HCT116 (cell line): Measurements from ENCODE around the gene ANAPC7. TPM values are rescaled to one million over a fixed set of nuclear protein-coding genes. Genes with fewer than 3 reads are reported as not detected.
"Not testable (repeated sequence)": the region's sequence is repeated elsewhere in the genome, so short reads cannot be mapped to it uniquely, and the experiment has no call there.

Experiments used
- ATAC-seq: fragments of 200-7000 bp; cut with Tn5 transposase; 2 replicates; pipeline ENCODE4 v1.9.1; 2020; ENCODE audit warnings: mild to moderate bottlenecking, moderate library complexity
- BruUV-seq: library from RNA; stranded (reverse); fragments of 400-500 nt; replicated peaks from 2 replicates; lab custom pipeline; 2021; lab: Mats Ljungman, UMichigan
- CTCF ChIA-PET: fragments of 300-600 bp; sonication (Branson Sonifier 250); formaldehyde crosslinking; loops from one replicate; lab custom pipeline; 2021; ENCODE audit warnings: antibody characterized with exemption; lab: Charles Lee
- POLR2A ChIA-PET: fragments of 300-600, 350-600 bp; sonication (Branson Sonifier 250); formaldehyde crosslinking; loops from one replicate; lab custom pipeline; 2021; ENCODE audit warnings: antibody characterized with exemption; lab: Charles Lee
- RAD21 ChIA-PET, 2 experiments: fragments of 300-600 bp; sonication (Branson Sonifier 250); formaldehyde crosslinking; loops; one replicate each; lab custom pipeline; 2023; ENCODE audit warnings: low total read pairs in 2 of 2; ENCODE audit not compliant: uncharacterized antibody in 2 of 2, unreplicated experiment in 2 of 2, low non-redundant PET in 1 of 2; lab: Charles Lee
- DNase-seq: peaks from one replicate; pipeline ENCODE4 v3.0.0-alpha.2; 2010; ENCODE audit warnings: low read depth, low spot score
- H2AFZ ChIP-seq: fragments of 200-600 bp; shearing (Covaris generic), sonication (generic); 2 replicates; pipeline ENCODE4 v1.6.1; 2017; ENCODE audit warnings: low read depth, mixed run types, mixed read lengths, antibody characterized with exemption, low read length; ENCODE audit not compliant: poor library complexity, severe bottlenecking
- H3K27ac ChIP-seq: 2 replicates; pipeline ENCODE4 v1.5.1; 2012; ENCODE audit warnings: low read depth, low read length
- H3K27me3 ChIP-seq: fragments of 200-600 bp; sonication (generic); 2 replicates; pipeline ENCODE4 v1.6.1; 2016; ENCODE audit warnings: mixed run types, low read length, mixed read lengths; ENCODE audit not compliant: insufficient read depth
- H3K36me3 ChIP-seq, 2 experiments: fragments of 200-500 bp in 1 of 2; fragments of 200-600 bp in 1 of 2; sonication (Bioruptor generic) in 1 of 2; sonication (generic) in 1 of 2; 2 replicates each; pipeline versions ENCODE4 v1.5.1 to v1.6.1; 2014 to 2016; ENCODE audit warnings: low read length in 2 of 2, inconsistent platforms in 1 of 2, mixed read lengths in 1 of 2, mixed run types in 1 of 2; ENCODE audit not compliant: insufficient read depth in 2 of 2, control insufficient read depth in 1 of 2
- H3K4me1 ChIP-seq, 2 experiments: fragments of 200-600 bp in 1 of 2; sonication (generic) in 1 of 2; 2 replicates each; pipeline versions ENCODE4 v1.5.1 to v1.6.1; 2012 to 2017; ENCODE audit warnings: low read length in 2 of 2, inconsistent platforms in 1 of 2, mild to moderate bottlenecking in 1 of 2, mixed read lengths in 1 of 2, mixed run types in 1 of 2, moderate library complexity in 1 of 2; ENCODE audit not compliant: insufficient read depth in 2 of 2, control insufficient read depth in 1 of 2
- H3K4me2 ChIP-seq: fragments of 200-600 bp; sonication (generic); 2 replicates; pipeline ENCODE4 v1.6.1; 2017; ENCODE audit warnings: mixed run types, low read length, mixed read lengths
- H3K4me3 ChIP-seq, 2 experiments: fragments of 200-600 bp in 1 of 2; sonication (generic) in 1 of 2; replicated peaks in 1 of 2; 2 replicates each; pipeline ENCODE4 v1.5.1; 2011 to 2016; ENCODE audit warnings: low read length in 2 of 2, control low read depth in 1 of 2, low read depth in 1 of 2, mild to moderate bottlenecking in 1 of 2, mixed read lengths in 1 of 2, mixed run types in 1 of 2
- H3K79me2 ChIP-seq: fragments of 200-600 bp; sonication (generic); 2 replicates; pipeline ENCODE4 v1.6.1; 2017; ENCODE audit warnings: mild to moderate bottlenecking, mixed run types, low read length, moderate library complexity, mixed read lengths; ENCODE audit not compliant: insufficient read depth
- H3K9ac ChIP-seq: fragments of 200-600 bp; sonication (generic); 2 replicates; pipeline ENCODE4 v1.6.1; 2016; ENCODE audit warnings: low read length, mixed read lengths
- H3K9me2 ChIP-seq: fragments of 200-600 bp; sonication (generic), shearing (Covaris generic); 2 replicates; pipeline ENCODE4 v1.6.1; 2017; ENCODE audit warnings: mixed run types, mild to moderate bottlenecking, moderate library complexity; ENCODE audit not compliant: insufficient read depth
- H3K9me3 ChIP-seq, 2 experiments: fragments of 200-500 bp in 1 of 2; fragments of 200-600 bp in 1 of 2; sonication (Bioruptor generic) in 1 of 2; sonication (generic) in 1 of 2; 2 replicates each; pipeline ENCODE4 v1.6.1; 2014 to 2017; ENCODE audit warnings: low read length in 2 of 2, mixed read lengths in 2 of 2, inconsistent platforms in 1 of 2, low read depth in 1 of 2, mild to moderate bottlenecking in 1 of 2, mixed run types in 1 of 2, moderate library complexity in 1 of 2; ENCODE audit not compliant: control insufficient read depth in 1 of 2, insufficient read depth in 1 of 2
- H4K20me1 ChIP-seq: fragments of 200-600 bp; sonication (generic), shearing (Covaris generic); 2 replicates; pipeline ENCODE4 v1.6.1; 2017; ENCODE audit warnings: mixed run types, mild to moderate bottlenecking, moderate library complexity; ENCODE audit not compliant: insufficient read depth
- ELF1 ChIP-seq: IDR thresholded peaks from 2 replicates; pipeline ENCODE4 v1.6.1; 2012; ENCODE audit warnings: low read depth, borderline replicate concordance
- EZH2 ChIP-seq: fragments of 200-600 bp; sonication (generic); IDR thresholded peaks from 2 replicates; pipeline ENCODE4 v1.6.1; 2017; ENCODE audit warnings: antibody characterized with exemption, mixed run types
- FOSL1 ChIP-seq: IDR thresholded peaks from 2 replicates; pipeline ENCODE4 v1.6.1; 2012; ENCODE audit warnings: low read depth
- JUND ChIP-seq: IDR thresholded peaks from 2 replicates; pipeline ENCODE4 v1.6.1; 2012
- MAX ChIP-seq: IDR thresholded peaks from 2 replicates; pipeline ENCODE4 v1.6.1; 2012
- SIN3A ChIP-seq: IDR thresholded peaks from 2 replicates; pipeline ENCODE4 v1.6.1; 2012; ENCODE audit warnings: low read depth
- YY1 ChIP-seq: IDR thresholded peaks from 2 replicates; pipeline ENCODE4 v1.6.1; 2011; ENCODE audit warnings: low read length, low read depth, moderate library complexity, mild to moderate bottlenecking; ENCODE audit not compliant: insufficient replicate concordance; ENCODE audit errors: extremely low read depth
- ZBTB33 ChIP-seq: IDR thresholded peaks from 2 replicates; pipeline ENCODE4 v1.6.1; 2011; ENCODE audit warnings: mild to moderate bottlenecking, low read length, moderate library complexity; ENCODE audit not compliant: insufficient replicate concordance; ENCODE audit errors: extremely low read depth
- ZNF274 ChIP-seq: fragments of 200-500 bp; sonication (Bioruptor generic); IDR thresholded peaks from 2 replicates; pipeline ENCODE4 v1.6.1; 2014; ENCODE audit warnings: mild to moderate bottlenecking, low read depth, low read length, inconsistent platforms
- intact Hi-C: fragments of 100-400 bp; cut with micrococcal nuclease; formaldehyde crosslinking; loops from 2 replicates; pipeline ENCODE4 v1.10.0; 2022
- total RNA-seq: library from RNA; stranded (reverse); gene quantifications from one replicate; pipeline ENCODE4 v1.2.1, GENCODE V29; 2021; ENCODE audit not compliant: unreplicated experiment

ANAPC7 gene
- total RNA-seq, 1 experiment from 2014 or later = 55.9 TPM

- Histone ChIP-seq H3K4me2 (no peak overlapping the region), H4K20me1 (no peaks in the 10 kb centered on the region), H3K79me2 (peaks cover 63% of the 10 kb centered on the region), H3K36me3 (peaks cover 77 to 94% of the 10 kb centered on the region in 2 experiments), H3K27me3 (no peaks in the 10 kb centered on the region), H3K4me3 (no peak overlapping the region), H3K9me2 (no peaks in the 10 kb centered on the region), H3K27ac (no peak overlapping the region), H3K4me1 (no peaks in the 10 kb centered on the region; a peak in 1 of 4 replicates), H2AFZ (no peak overlapping the region), H3K9me3 (no peaks in the 10 kb centered on the region), H3K9ac (no peak overlapping the region)
- no peak for ATAC-seq
- ChIA-PET POLR2A (no interaction called here), CTCF (no interaction called here), RAD21 (no interaction called here)
- intact Hi-C loops = no loop called here
- no peak for TF ChIP-seq YY1
- TF ChIP-seq ELF1 = no peak
- no peak for TF ChIP-seq ZBTB33
- no peak for TF ChIP-seq EZH2
- TF ChIP-seq MAX = no peak
- TF ChIP-seq ZNF274 = no peak
- no peak for TF ChIP-seq SIN3A
- no peak for TF ChIP-seq FOSL1
- TF ChIP-seq JUND = no peak
- no TSS peak for BruUV-seq
- DNase-seq = no peak
Observed at GRCh38 chr12:110340706-110341105, 62.8 kb downstream of the ANAPC7 start.

- H3K27ac ChIP-seq, H3K9ac ChIP-seq, H3K4me2 ChIP-seq, DNase-seq, H3K27me3 ChIP-seq, H3K9me3 ChIP-seq, intact Hi-C loops, H3K4me3 ChIP-seq, H4K20me1 ChIP-seq, H3K9me2 ChIP-seq, H2AFZ ChIP-seq, POLR2A ChIA-PET, RAD21 ChIA-PET, H3K4me1 ChIP-seq, CTCF ChIA-PET, ATAC-seq, BruUV-seq: not testable (repeated sequence)
- Histone ChIP-seq H3K36me3 (peaks cover 76 to 94% of the 10 kb centered on the region in 2 experiments), H3K79me2 (peaks cover 65% of the 10 kb centered on the region)
Observed at GRCh38 chr12:110340261-110340660, 63.2 kb downstream of the ANAPC7 start.
